ENCODE measurements around the gene ATAD2B. TPM values are rescaled to one million over a fixed set of nuclear protein-coding genes. Genes with fewer than 3 reads are reported as not detected.
A peak's percentile ranks its signal among the peaks of the same experiment; 100 is the strongest.

Gene ATAD2B
- total RNA-seq, 1 donor = 17.4 TPM

GRCh38 chr2:23712756-23713151, 214.2 kb downstream of the ATAD2B start:
- H3K27ac ChIP-seq (ENCODE audit: low read depth, low read length) = no peak overlapping the region
- no peak for TF ChIP-seq CTCF (IDR thresholded peaks at IDR 0.05; ENCODE audit: extremely low read depth, low read depth, low read length)
- no peaks in the 10 kb centered on the region for H3K36me3 ChIP-seq (ENCODE audit: insufficient read depth, low read length)
- peak overlapping the region; percentile 3 for H3K4me2 ChIP-seq (ENCODE audit: insufficient read depth, low read length)
- DNase-seq (ENCODE audit: insufficient read length, low spot score, missing footprints) = peak; percentile 47
- H3K79me2 ChIP-seq (ENCODE audit: insufficient read depth, low read length) = no peaks in the 10 kb centered on the region
- peaks cover 14% of the 10 kb centered on the region for H3K4me1 ChIP-seq (ENCODE audit: insufficient read depth, low read length)
- no peaks in the 10 kb centered on the region for H3K27me3 ChIP-seq (ENCODE audit: insufficient read depth, low read length)
- H3K9me3 ChIP-seq (ENCODE audit: low read depth, low read length) = no peaks in the 10 kb centered on the region
- no peak overlapping the region for H2AFZ ChIP-seq (ENCODE audit: low read length)
- peaks cover 7% of the 10 kb centered on the region for H4K20me1 ChIP-seq (ENCODE audit: insufficient read depth, low read length)
- H3K4me3 ChIP-seq (ENCODE audit: insufficient read depth, low read length) = no peak overlapping the region

GRCh38 chr2:23711979-23712755, 214.8 kb downstream of the ATAD2B start:
- no peaks in the 10 kb centered on the region for H3K36me3 ChIP-seq (ENCODE audit: insufficient read depth, low read length)
- H3K4me2 ChIP-seq (ENCODE audit: insufficient read depth, low read length) = peak overlapping the region; percentile 3
- peaks cover 14% of the 10 kb centered on the region for H3K4me1 ChIP-seq (ENCODE audit: insufficient read depth, low read length)
- H4K20me1 ChIP-seq (ENCODE audit: insufficient read depth, low read length) = peaks cover 7% of the 10 kb centered on the region
- no peak for TF ChIP-seq CTCF (IDR thresholded peaks at IDR 0.05; ENCODE audit: extremely low read depth, low read depth, low read length)
- no peak overlapping the region for H2AFZ ChIP-seq (ENCODE audit: low read length)
- no peaks in the 10 kb centered on the region for H3K79me2 ChIP-seq (ENCODE audit: insufficient read depth, low read length)
- H3K27ac ChIP-seq (ENCODE audit: low read depth, low read length) = peak overlapping the region; percentile 36
- no peaks in the 10 kb centered on the region for H3K27me3 ChIP-seq (ENCODE audit: insufficient read depth, low read length)
- H3K4me3 ChIP-seq (ENCODE audit: insufficient read depth, low read length) = no peak overlapping the region
- DNase-seq (ENCODE audit: insufficient read length, low spot score, missing footprints) = peak; percentile 85
- no peaks in the 10 kb centered on the region for H3K9me3 ChIP-seq (ENCODE audit: low read depth, low read length)

- TF ChIP-seq CTCF (IDR thresholded peaks at IDR 0.05; ENCODE audit: extremely low read depth, low read depth, low read length) = no peak
- Histone ChIP-seq H3K27me3 (ENCODE audit: insufficient read depth, low read length) (no peaks in the 10 kb centered on the region), H3K4me1 (ENCODE audit: insufficient read depth, low read length) (peaks cover 14% of the 10 kb centered on the region), H3K9me3 (ENCODE audit: low read depth, low read length) (no peaks in the 10 kb centered on the region), H3K27ac (ENCODE audit: low read depth, low read length) (no peak overlapping the region), H3K79me2 (ENCODE audit: insufficient read depth, low read length) (no peaks in the 10 kb centered on the region), H3K4me2 (ENCODE audit: insufficient read depth, low read length) (no peak overlapping the region), H3K4me3 (ENCODE audit: insufficient read depth, low read length) (no peak overlapping the region), H2AFZ (ENCODE audit: low read length) (no peak overlapping the region), H4K20me1 (ENCODE audit: insufficient read depth, low read length) (peaks cover 7% of the 10 kb centered on the region), H3K36me3 (ENCODE audit: insufficient read depth, low read length) (no peaks in the 10 kb centered on the region)
- DNase-seq (ENCODE audit: insufficient read length, low spot score, missing footprints) = no peak
These were observed 217.6 kb downstream of the ATAD2B start for GRCh38 chr2:23709311-23709710.

- no peak for DNase-seq (ENCODE audit: insufficient read length, low spot score, missing footprints)
- Histone ChIP-seq H3K4me3 (ENCODE audit: insufficient read depth, low read length) (no peak overlapping the region), H2AFZ (ENCODE audit: low read length) (no peak overlapping the region), H4K20me1 (ENCODE audit: insufficient read depth, low read length) (peaks cover 7% of the 10 kb centered on the region), H3K27ac (ENCODE audit: low read depth, low read length) (no peak overlapping the region), H3K36me3 (ENCODE audit: insufficient read depth, low read length) (no peaks in the 10 kb centered on the region), H3K4me1 (ENCODE audit: insufficient read depth, low read length) (peaks cover 14% of the 10 kb centered on the region), H3K79me2 (ENCODE audit: insufficient read depth, low read length) (no peaks in the 10 kb centered on the region), H3K27me3 (ENCODE audit: insufficient read depth, low read length) (no peaks in the 10 kb centered on the region), H3K4me2 (ENCODE audit: insufficient read depth, low read length) (no peak overlapping the region), H3K9me3 (ENCODE audit: low read depth, low read length) (no peaks in the 10 kb centered on the region)
- no peak for TF ChIP-seq CTCF (IDR thresholded peaks at IDR 0.05; ENCODE audit: extremely low read depth, low read depth, low read length)
These were observed 218.2 kb downstream of the ATAD2B start for GRCh38 chr2:23708771-23709170.

Data from osteoblast (primary cell).